LNCAP (cell line): ENCODE results near the gene CLDN6.

Experiments used
- TF ChIP-seq, protein P1 (sequence below): fragments of 450-650 bp; IDR thresholded peaks from 2 replicates; pipeline ENCODE4 v1.5.1; 2017; ENCODE audit warnings: mild to moderate bottlenecking

The CLDN6 gene, protein sequence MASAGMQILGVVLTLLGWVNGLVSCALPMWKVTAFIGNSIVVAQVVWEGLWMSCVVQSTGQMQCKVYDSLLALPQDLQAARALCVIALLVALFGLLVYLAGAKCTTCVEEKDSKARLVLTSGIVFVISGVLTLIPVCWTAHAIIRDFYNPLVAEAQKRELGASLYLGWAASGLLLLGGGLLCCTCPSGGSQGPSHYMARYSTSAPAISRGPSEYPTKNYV

DNA sequence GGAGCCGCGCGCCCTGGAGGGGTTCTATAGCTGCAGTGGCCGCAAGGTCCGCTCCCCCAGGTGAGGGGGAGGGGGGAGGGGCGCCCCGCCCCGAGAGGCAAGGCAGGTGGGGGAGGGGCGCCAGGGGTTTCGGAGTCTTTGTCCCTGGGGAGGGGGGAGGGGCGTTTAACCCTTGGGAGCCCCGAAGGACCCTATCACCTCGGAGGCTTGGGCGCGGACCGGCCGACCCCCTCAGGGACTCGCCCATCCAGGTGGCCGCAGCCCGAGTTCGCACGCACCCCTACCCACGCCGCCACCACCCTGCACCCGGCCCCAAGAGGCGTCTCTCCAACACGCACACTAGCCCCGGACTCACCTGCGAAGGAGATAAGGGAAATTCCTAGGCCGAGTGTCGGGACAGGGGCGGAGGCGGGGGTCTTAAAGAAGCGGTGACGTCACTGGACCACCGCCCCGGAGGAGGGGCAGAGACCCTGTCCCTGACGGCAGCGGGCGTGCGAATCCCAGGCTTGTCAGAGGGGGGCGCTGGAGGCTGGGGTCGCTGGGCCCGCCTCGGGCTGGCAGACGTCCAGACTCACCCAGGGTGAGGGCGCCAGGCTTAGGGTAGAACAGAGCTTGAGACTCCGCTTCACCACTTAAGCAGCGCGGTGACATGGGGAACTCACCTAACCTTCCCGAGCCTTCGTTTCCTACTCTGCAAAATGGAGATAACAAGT is at the start of gene CLDN6:
Gene CLDN6, minus strand, starts transcription at position 390 of the 713 bp plus-strand sequence. CDS start 2,162 bp downstream, outside the sequence.
- TF ChIP-seq, protein P1, sequence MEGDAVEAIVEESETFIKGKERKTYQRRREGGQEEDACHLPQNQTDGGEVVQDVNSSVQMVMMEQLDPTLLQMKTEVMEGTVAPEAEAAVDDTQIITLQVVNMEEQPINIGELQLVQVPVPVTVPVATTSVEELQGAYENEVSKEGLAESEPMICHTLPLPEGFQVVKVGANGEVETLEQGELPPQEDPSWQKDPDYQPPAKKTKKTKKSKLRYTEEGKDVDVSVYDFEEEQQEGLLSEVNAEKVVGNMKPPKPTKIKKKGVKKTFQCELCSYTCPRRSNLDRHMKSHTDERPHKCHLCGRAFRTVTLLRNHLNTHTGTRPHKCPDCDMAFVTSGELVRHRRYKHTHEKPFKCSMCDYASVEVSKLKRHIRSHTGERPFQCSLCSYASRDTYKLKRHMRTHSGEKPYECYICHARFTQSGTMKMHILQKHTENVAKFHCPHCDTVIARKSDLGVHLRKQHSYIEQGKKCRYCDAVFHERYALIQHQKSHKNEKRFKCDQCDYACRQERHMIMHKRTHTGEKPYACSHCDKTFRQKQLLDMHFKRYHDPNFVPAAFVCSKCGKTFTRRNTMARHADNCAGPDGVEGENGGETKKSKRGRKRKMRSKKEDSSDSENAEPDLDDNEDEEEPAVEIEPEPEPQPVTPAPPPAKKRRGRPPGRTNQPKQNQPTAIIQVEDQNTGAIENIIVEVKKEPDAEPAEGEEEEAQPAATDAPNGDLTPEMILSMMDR, result no peak

DNA sequence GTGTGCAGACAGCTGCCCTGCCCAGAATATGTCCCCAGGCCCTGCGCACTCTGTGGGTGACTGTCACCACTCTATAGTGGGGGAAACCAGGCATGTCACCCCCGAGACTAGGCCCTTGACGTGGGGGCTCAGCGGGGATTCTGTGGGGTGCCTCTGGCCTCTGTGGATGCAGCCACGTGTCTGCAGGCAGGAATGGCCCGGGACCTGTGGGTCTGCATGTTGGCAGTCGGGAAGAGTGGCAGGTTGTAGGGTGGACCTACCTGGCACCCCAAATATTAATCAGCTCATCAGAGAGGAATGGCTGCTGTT is 48.4 kb upstream of the CLDN6 start:
- TF ChIP-seq, protein P1, result no peak

DNA sequence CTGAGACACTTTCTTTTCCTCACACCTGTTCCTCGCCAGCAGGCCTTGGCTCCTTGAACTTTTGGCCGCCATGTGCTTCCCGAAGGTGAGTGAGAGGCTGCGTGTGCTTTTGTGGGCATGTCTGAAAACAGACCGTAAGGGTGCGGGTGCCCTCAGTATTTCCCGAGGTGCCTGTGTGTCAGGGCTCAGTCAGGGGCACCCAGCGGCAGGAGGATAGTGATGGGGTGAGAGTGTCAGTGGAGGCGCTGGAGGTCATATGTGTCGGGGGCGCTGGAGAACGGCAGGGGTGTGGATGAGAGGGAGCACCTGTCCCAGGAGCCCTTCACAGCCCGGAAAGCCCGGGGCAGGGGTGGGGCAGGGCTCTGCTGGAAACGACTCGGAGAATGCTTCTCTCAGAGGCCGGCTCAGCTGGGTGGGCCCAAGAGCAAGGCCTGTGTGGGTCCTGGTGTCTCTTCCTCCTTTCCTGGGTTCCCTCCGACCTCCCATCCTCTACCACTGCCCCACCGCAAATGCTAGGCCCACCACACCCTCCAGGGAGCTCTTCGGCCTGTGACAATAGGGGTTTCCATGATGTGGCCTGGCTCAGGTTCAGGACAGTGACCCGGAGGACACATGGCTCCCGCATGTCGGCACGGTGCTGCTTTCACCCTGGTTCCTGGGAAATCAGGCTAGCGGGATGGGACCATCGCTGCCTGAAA is 47.9 kb upstream of the CLDN6 start:
- TF ChIP-seq, protein P1, result no peak

DNA sequence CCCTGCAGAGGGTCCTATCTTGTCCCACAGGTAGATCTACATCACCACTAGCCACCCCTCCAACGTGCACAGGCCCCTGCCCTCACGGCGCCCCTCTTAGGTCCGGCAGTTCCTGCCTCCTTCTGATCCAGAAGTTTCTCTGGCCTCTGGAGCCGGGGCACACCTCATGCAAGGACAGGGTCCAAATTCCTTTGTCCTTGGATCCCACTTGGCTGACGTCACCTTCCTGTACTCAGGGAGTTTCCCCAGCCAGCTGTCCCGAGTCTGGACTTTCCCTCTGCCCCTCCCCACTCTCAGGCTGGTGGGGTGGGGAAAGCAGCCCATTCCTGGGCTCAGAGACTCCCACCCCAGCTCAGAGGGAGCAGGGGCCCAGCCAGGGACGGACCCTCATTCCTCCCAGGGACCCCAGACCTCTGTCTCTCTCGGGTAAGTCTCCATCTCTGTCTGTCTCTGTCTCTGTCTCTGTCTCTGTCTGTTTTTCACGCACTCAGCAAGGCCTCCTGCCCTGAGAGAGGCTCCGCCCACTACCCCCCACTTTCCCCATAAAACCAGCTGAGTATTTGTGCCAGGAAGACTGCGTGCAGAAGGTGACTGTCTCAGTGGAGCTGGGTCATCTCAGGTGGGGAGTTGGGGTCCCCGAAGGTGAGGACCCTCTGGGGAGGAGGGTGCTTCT is 47.2 kb upstream of the CLDN6 start, which contains the start of gene IL32:
Gene IL32, plus strand, starts transcription at position 572 of the 673 bp plus-strand sequence. CDS start 172 bp downstream, outside the sequence.
- TF ChIP-seq, protein P1, result no peak

DNA sequence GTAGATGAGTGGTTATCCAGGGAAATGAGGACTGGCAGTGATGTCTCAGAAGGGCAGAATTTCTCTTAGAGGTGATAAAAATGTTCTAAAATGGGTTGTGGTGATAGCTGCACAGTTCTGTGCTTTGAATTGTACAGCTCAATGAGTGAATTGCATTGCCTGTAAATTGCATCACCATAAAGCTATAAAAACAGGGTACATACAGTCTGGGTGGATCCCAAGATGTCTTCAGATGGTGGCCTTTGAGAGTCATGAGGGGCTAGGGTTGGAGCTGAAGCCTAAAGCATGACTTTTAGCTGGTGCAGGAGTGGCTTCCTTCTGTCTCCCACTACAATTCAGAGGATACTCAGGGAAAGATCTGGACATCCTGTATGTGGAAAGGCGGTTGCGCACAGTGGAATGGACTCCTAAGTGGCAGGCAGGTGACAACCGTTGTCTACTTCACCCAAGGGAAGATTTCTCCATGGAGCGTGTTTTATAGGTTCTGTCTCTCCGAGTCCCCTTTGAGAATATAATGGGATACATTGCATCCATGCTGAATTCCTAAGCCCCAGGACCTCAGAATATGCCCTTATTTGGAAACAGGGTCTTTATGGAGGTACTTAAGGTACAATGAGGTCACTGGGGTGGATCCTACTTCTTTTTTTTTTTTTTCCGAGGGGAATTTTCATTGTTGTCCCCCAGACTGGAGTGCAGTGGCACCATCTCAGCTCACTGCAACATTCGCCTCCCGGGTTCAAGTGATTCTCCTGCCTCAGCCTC is 45.8 kb upstream of the CLDN6 start:
- TF ChIP-seq, protein P1, result no peak

DNA sequence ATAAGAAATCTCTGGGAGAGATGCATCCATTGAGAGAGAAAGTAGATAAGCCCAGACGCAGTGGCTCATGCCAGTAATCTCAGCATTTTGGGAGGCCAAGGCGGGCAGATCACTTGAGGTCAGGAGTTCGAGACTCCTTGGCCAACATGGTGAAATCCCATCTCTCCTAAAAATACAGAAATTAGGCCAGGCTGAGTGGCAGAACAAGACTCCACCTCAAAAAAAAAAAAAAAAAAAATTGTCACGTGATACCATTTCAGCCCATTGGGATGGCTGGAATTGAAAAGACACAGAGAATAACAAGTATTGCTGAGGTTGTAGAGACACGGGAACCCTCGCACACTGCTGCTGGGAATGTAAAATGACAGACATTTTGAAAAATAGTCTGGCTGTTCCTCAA is 44.6 kb upstream of the CLDN6 start:
- TF ChIP-seq, protein P1, result no peak
